GM12891 (cell line): ENCODE results near the gene PTRH1.

Experiments used
- POLR2A ChIP-seq: IDR thresholded peaks from 2 replicates; pipeline ENCODE4 v1.6.1; 2011; ENCODE audit warnings: low read depth, low read length, control low read depth
- POLR2AphosphoS5 ChIP-seq: IDR thresholded peaks from 2 replicates; pipeline ENCODE4 v1.6.1; 2011; ENCODE audit warnings: low read depth, low read length, control low read depth
- SPI1 ChIP-seq: IDR thresholded peaks from 2 replicates; pipeline ENCODE4 v1.6.1; 2011; ENCODE audit warnings: low read depth, low read length, control low read depth
- TAF1 ChIP-seq: IDR thresholded peaks from 2 replicates; pipeline ENCODE4 v1.6.1; 2011; ENCODE audit warnings: low read depth, low read length, control low read depth

- TF ChIP-seq POLR2AphosphoS5 (no peak), POLR2A (no peak), SPI1 (no peak), TAF1 (no peak)
Observed at GRCh38 chr9:127720865-127721227, 5.4 kb upstream of the PTRH1 start.
